Iris pigment epithelial cell (primary cell): ENCODE results near the gene IGF2BP2.
"Not testable (repeated sequence)": the region's sequence is repeated elsewhere in the genome, so short reads cannot be mapped to it uniquely, and the experiment has no call there.

Experiments
- DNase-seq: peaks from one replicate; pipeline ENCODE4 v3.0.0-alpha.2; 2011; ENCODE audit warnings: low read depth

Gene IGF2BP2

DNA sequence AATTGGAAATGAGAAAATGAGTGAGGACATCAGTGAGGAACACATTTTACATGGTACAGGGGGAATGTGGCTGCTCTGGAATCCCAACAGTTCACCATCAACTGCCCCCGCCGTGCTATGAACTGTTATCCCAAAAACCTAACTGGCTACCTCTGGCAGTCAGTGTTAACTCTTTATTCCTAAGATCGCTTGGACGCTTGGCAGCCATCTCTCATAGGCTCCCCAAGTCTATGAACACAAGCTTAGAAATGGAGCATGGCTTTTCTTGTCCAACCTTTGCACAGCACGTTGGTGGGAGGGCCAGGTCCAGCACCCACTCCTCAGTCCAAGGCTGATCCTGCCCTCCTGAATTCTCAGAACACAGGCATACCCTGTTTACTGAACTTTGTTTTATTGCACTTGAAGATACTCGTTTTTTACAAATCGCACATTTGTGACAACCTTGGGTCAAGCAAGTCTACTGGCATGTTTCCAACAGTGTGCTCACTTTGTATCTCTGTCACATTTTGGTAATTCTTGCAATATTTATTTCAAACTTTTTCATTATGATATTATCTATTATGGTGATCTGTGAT is 185.1 kb downstream of the IGF2BP2 start:
- no peak for DNase-seq

DNA sequence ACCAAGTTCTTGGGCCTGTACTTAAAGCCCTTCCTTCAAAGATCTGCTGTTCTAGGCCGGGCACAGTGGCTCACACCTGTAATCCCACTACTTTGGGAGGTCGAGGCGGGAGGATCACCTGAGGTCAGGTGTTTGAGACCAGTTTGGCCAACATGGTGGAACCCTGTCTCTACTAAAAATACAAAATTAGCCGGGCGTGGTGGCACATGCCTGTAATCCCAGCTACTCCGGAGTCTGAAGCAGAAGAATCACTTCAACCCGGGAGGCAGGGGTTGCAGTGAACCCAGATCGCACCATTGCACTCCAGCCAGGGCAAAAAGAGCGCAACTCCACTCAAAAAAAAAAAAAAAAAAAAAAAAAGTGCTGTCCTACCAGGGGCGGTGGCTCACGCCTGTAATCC is 186.2 kb downstream of the IGF2BP2 start:
- not testable (repeated sequence) for DNase-seq

DNA sequence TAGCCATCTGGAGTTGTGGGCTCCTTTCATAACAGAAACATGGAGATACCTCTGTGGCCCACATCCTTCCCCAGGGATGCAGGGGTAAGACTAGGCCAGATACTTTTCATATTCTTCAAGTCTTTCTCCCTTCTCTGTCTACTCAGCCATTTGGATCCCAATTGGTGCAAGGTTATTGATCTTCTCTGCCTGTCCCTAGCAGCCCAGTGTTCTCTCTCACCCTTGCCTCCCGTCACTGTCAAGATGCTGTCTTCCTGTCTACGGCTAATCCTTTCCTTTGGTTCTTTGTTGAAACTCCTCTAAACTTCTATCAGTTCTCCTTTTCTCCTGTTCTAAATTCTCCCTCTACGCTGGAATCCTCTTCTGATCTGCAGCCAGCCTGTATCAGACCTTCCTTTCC is 187.5 kb downstream of the IGF2BP2 start:
- no peak for DNase-seq

DNA sequence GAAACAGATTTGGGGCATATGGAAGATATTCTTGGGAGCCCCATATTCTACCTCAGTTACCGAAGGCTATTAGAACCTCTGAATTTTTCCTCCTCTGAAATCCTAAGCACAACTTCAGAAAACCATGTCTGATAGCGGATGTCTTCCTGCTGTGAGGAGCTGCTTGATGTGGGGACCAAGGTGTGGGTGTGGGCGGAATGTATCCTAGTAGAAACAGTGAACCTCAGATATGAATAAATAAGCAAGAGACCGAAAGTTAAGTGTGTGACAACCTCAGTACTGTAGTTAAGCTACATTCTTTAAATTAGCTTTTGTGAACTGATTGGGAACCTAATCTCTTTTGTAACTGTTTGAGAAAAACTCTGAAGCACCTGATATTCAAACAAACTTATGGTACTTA is 191.8 kb downstream of the IGF2BP2 start:
- DNase-seq = no peak

DNA sequence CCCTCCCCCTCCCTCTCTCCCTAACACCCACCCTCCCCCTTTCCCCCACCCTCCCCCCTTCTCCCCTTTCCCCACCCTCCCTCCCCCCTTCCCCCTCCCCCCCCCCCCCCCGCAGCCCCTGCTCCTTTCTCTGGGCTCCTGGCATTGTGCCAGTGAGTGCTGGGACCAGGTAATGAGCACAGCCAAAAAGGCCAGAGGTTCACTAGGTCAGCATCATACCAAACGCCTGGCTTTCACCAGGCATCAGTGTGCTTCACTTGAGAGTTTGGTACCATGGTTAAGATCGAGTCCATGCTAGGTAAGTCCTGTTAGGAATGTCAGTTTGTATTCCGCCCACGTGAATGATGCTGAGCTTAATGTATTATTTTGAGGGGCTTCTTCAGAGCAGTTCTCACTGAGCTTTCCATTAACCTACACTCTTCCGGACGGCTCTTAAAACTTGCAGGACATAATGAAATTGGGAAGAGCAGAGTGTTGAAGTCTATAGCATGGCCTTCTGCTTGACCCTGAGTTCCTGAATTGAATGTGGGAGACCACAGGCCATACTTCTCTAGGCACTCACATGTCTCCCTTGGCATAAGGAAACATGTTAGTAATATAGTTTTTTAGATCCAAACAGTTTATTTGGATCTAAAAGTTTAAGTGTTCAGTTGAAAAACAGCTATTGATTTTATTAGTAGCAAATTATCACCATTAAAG is 193.2 kb downstream of the IGF2BP2 start:
- DNase-seq = no peak

DNA sequence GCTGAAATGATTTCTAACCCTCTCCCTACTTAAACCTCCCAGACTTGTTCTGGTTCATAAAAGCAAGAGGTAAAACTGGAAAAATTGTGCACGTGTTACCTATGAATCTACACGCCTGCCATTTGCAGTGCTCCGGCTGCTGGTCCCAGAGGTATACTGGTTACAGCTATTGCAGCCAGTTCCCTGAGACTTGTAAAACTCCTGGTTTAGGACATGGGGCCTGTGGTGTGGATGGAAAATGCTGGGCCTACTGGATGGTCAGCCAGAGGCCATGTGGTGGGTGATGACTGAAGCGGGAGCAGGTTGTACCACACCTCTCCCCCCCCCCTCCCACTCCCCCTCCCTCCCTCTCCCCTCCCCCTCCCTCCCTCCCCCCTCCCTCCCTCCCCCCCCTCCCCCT is 193.7 kb downstream of the IGF2BP2 start:
- DNase-seq = peak; percentile 35

- DNase-seq = peak; percentile 54
Observed at GRCh38 chr3:185630182-185630622, 194.6 kb downstream of the IGF2BP2 start.

DNA sequence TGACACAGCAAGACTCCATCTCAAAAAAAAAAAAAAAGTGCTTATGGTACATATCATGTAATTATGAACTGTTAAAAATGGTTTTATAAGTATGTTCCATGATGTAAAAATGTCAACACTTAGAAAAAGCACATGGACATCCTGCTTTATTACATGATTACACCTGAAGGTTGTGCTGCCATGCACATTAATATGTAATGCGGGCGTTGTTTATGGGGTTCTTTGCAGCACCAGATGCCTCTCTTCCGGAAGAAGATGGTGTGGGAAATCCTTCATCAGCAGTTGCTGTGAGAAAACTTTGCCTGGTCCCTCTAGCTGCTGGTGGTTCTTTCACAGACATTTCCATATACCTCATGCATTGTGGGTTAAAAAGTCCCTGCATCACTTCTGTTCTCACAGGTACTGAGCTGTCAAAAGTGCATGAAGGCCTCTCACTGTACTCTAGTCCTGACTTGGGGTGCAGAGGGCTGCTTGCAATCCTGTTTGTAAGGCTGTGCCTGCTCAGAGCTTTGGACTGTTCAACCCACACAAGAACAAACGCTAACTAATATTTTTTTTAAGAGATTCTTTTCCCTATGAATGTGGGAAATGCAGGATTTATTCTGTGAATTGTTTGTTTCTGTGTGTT is 195.2 kb downstream of the IGF2BP2 start:
- DNase-seq = no peak

GRCh38 chr3:185625784-185626183 is 199.1 kb downstream of the IGF2BP2 start:
- DNase-seq = no peak

DNA sequence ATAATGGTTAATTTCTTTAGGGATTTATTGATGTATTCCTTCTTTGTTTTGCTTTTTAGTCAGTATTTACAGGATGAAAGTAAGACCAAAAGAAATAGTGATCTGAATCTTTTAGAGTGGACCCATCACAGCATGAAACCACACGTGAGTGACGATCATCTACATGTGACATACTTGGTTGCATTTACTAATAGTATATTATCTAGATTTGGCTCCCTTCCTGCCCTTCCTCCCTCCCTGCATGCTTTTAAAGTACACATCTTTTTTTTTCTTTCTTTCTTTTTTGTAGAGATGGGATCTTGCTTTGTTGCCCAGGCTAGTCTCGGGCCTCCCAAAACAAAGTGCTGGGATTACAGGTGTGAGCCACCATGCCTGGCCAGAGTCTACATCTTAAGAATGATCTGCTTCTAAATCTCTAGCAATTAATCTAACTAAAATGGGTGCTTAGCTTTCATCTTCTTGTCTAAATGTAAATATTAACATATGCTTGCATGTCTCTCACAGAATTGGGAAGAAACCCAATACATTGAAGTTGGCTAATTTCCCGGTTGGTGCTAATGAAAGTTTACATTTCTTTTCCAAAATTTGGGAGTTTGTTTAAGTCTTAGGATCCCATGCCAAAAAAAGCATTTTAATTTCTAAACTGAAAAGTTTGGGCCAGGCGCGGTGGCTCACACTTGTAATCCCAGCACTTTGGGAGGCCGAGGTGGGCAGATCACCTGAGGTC is 200.7 kb downstream of the IGF2BP2 start:
- DNase-seq = no peak

DNA sequence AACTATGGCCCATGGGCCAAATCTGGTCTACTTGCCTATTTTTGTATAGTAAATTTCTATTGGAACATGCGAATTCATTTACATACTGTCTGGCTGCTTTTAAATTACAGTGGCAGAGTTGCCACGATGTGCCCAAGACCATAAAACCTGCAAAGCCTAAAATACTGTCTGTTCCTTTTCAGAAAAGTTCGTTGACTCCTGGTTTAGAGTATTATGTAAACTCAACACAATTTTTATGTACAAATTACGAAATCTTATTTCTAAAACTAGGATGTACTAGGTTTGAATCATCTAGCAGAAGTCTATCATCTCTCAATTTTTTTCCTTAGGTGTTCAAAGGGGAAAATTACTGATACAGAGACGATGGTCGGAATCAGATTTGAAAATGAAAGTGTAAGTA is 211.8 kb downstream of the IGF2BP2 start:
- DNase-seq = no peak

DNA sequence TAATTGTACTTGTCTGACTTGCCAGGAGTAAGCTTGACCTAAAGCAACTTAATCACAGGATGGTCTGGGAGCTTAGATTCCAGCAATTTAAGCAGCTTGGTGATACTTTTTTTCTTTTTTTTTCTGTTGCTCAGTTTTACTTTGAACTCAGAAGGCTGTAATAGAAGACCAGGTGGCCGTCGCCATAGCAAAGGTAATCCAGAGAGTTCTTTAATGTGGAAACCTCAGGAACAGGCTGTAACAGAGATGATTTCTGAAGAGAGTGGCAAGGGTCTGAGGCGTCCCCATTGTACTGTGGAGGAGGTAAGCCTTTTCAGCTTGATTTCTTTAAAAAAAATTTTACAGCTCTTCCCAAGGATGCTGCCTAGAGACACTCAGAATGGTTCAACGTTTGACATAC is 218.6 kb downstream of the IGF2BP2 start:
- no peak for DNase-seq

GRCh38 chr3:185605566-185605965 is 219.3 kb downstream of the IGF2BP2 start:
- DNase-seq = no peak

DNA sequence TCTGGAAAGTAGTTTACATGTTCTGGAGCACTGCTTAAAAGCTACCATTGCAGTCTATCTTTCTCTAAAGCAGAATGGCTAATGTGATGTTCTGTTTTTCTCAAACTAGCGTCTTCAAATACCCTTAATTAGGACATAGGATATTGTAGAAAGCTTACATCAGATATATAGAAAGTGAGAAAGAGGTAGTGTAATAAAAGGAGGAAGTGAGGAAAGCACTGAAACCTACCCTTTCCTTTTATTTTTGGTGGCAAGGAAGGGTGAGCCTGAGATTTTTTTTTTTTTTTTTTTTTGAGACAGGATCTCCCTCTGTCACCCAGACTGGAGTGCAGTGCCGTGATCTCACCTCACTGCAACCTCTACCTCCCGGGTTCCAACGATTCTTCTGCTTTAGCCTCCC is 229.3 kb downstream of the IGF2BP2 start:
- no peak for DNase-seq

GRCh38 chr3:185594073-185594472 is 230.8 kb downstream of the IGF2BP2 start:
- no peak for DNase-seq
